SK-N-SH (cell line): ENCODE data around the gene AFF3. TPM values are rescaled to one million over a fixed set of nuclear protein-coding genes. Genes with fewer than 3 reads are reported as not detected.
A peak's percentile ranks its signal among the peaks of the same experiment; 100 is the strongest.

Experiments used
- CTCF ChIA-PET: fragments of 300-600, 350-600 bp; formaldehyde crosslinking; extraction: SDS; loops from one replicate; lab custom pipeline; 2021; lab: Yijun Ruan, JAX
- POLR2A ChIA-PET: fragments of 350-600 bp; sonication (Branson Sonifier 250); formaldehyde crosslinking; extraction: SDS; loops from one replicate; lab custom pipeline; 2020; ENCODE audit warnings: antibody characterized with exemption, inconsistent platforms; lab: Yijun Ruan, JAX
- DNase-seq: peaks from one replicate; pipeline ENCODE4 v3.0.0; 2012
- H2AFZ ChIP-seq: fragments of 200-600 bp; sonication (generic); 2 replicates; pipeline ENCODE4 v1.8.1; 2016; ENCODE audit warnings: antibody characterized with exemption, mild to moderate bottlenecking, low read depth
- H3F3A ChIP-seq: fragments of 200-600 bp; sonication (generic); replicated peaks from 2 replicates; pipeline ENCODE3; 2016; ENCODE audit warnings: antibody characterized with exemption, mild to moderate bottlenecking; ENCODE audit not compliant: insufficient read depth
- H3K27ac ChIP-seq, 2 experiments: fragments of 200-500 bp in 1 of 2; fragments of 200-600 bp in 1 of 2; sonication (Bioruptor generic) in 1 of 2; sonication (generic), shearing (Covaris generic) in 1 of 2; 2 replicates each; pipeline versions ENCODE4 v1.5.1 to v1.6.1; 2014 to 2016; ENCODE audit warnings: low read depth in 2 of 2, inconsistent platforms in 1 of 2, low read length in 1 of 2, mild to moderate bottlenecking in 1 of 2, mixed read lengths in 1 of 2
- H3K27me3 ChIP-seq: fragments of 200-600 bp; sonication (generic), shearing (Covaris generic); 2 replicates; pipeline ENCODE4 v1.6.1; 2016; ENCODE audit warnings: mixed run types; ENCODE audit not compliant: insufficient read depth
- H3K36me3 ChIP-seq, 2 experiments: fragments of 200-500 bp in 1 of 2; fragments of 200-600 bp in 1 of 2; sonication (Bioruptor generic) in 1 of 2; sonication (generic) in 1 of 2; replicated peaks in 1 of 2; 2 replicates each; pipeline versions ENCODE3 to v1.5.1; 2014 to 2016; ENCODE audit warnings: low read length in 1 of 2, mild to moderate bottlenecking in 1 of 2; ENCODE audit not compliant: insufficient read depth in 2 of 2, control insufficient read depth in 1 of 2
- H3K4me1 ChIP-seq, 2 experiments: fragments of 200-500 bp in 1 of 2; fragments of 200-600 bp in 1 of 2; sonication (Bioruptor generic) in 1 of 2; sonication (generic), shearing (Covaris generic) in 1 of 2; 2 replicates each; pipeline versions ENCODE4 v1.5.1 to v1.6.1; 2014 to 2016; ENCODE audit warnings: low read depth in 1 of 2, low read length in 1 of 2, mixed run types in 1 of 2; ENCODE audit not compliant: insufficient read depth in 2 of 2, control insufficient read depth in 1 of 2
- H3K4me2 ChIP-seq: fragments of 200-600 bp; sonication (generic), shearing (Covaris generic); 2 replicates; pipeline ENCODE4 v1.6.1; 2017; ENCODE audit warnings: mixed run types
- H3K4me3 ChIP-seq, 2 experiments: fragments of 200-500 bp in 1 of 2; fragments of 200-600 bp in 1 of 2; sonication (Bioruptor generic) in 1 of 2; sonication (generic), shearing (Covaris generic) in 1 of 2; 2 replicates each; pipeline versions ENCODE4 v1.5.1 to v1.8.1; 2014 to 2016; ENCODE audit warnings: low read depth in 2 of 2, inconsistent platforms in 1 of 2, low read length in 1 of 2, mild to moderate bottlenecking in 1 of 2, mixed read lengths in 1 of 2, moderate library complexity in 1 of 2
- H3K79me2 ChIP-seq: fragments of 200-600 bp; sonication (generic); 2 replicates; pipeline ENCODE4 v1.8.1; 2017; ENCODE audit warnings: mild to moderate bottlenecking; ENCODE audit not compliant: insufficient read depth
- H3K9ac ChIP-seq: fragments of 200-600 bp; sonication (generic); 2 replicates; pipeline ENCODE4 v1.6.1; 2017; ENCODE audit warnings: mixed run types
- H3K9me2 ChIP-seq: fragments of 200-600 bp; sonication (generic); 2 replicates; pipeline ENCODE4 v1.6.1; 2017; ENCODE audit warnings: mixed run types
- H3K9me3 ChIP-seq: fragments of 200-600 bp; sonication (generic); 2 replicates; pipeline ENCODE4 v1.6.1; 2017; ENCODE audit warnings: mixed run types, mild to moderate bottlenecking, moderate library complexity
- H4K20me1 ChIP-seq: fragments of 200-600 bp; sonication (generic); 2 replicates; pipeline ENCODE4 v1.6.1; 2017; ENCODE audit warnings: mild to moderate bottlenecking, mixed run types; ENCODE audit not compliant: insufficient read depth
- CHD2 ChIP-seq: fragments of 150-350 bp; IDR thresholded peaks from 2 replicates; pipeline ENCODE4 v1.6.1; 2018; ENCODE audit warnings: low read length; ENCODE audit not compliant: partially characterized antibody
- FOSL2 ChIP-seq: IDR thresholded peaks from 2 replicates; pipeline ENCODE4 v1.4.0; 2012; ENCODE audit warnings: low read depth, mild to moderate bottlenecking, moderate library complexity, borderline replicate concordance
- MEF2A ChIP-seq: IDR thresholded peaks from 2 replicates; pipeline ENCODE4 v1.4.0; 2012; ENCODE audit warnings: low read depth, borderline replicate concordance
- PBX3 ChIP-seq: IDR thresholded peaks from 2 replicates; pipeline ENCODE4; 2012
- POLR2AphosphoS5 ChIP-seq: IDR thresholded peaks from 2 replicates; pipeline ENCODE4 v1.6.1; 2012; ENCODE audit warnings: low read depth, low read length
- RAD21 ChIP-seq: IDR thresholded peaks from 2 replicates; pipeline ENCODE4 v1.6.1; 2012; ENCODE audit warnings: mild to moderate bottlenecking, low read length
- TEAD4 ChIP-seq: IDR thresholded peaks from 2 replicates; pipeline ENCODE4 v1.4.0; 2012; ENCODE audit warnings: mild to moderate bottlenecking, borderline replicate concordance; ENCODE audit not compliant: insufficient read depth
- YY1 ChIP-seq: IDR thresholded peaks from 2 replicates; pipeline ENCODE4 v1.4.0; 2012; ENCODE audit warnings: low read depth, mild to moderate bottlenecking
- WGBS: methylation state at CpG from one replicate; pipeline ENCODE4 v1.1.6; 2017; ENCODE audit warnings: low lambda C conversion rate; 5-methylcytosine and 5-hydroxymethylcytosine counted together
- polyA plus RNA-seq, 3 experiments: library from polyadenylated mRNA; depleted of rRNA; stranded (reverse); fragments of >200 nt; gene quantifications; 2 replicates each; pipeline ENCODE4 v1.2.3, GENCODE V29; 2012

AFF3 gene
- polyA plus RNA-seq, 1 of the 3 experiments (the other 2 are of a cell fraction), result 0.36 TPM

GRCh38 chr2:99980176-99980575 is 162.2 kb downstream of the AFF3 start:
- Histone ChIP-seq H3K4me1 (peaks cover 2 to 17% of the 10 kb centered on the region in 2 experiments; a peak in 2 of 4 replicates), H2AFZ (no peak overlapping the region), H3K27me3 (no peaks in the 10 kb centered on the region), H3K9me2 (no peaks in the 10 kb centered on the region), H4K20me1 (no peaks in the 10 kb centered on the region), H3K27ac (no peak overlapping the region), H3K79me2 (no peaks in the 10 kb centered on the region), H3K9me3 (no peaks in the 10 kb centered on the region), H3K36me3 (no peaks in the 10 kb centered on the region), H3K9ac (no peak overlapping the region), H3K4me3 (no peak overlapping the region), H3F3A (peaks cover 5% of the 10 kb centered on the region), H3K4me2 (no peak overlapping the region)
- ChIA-PET CTCF (no interaction called here), POLR2A (no interaction called here)
- WGBS, result 57% methylated on average over 2 of the region's 2 CpGs
- DNase-seq, result no peak
- TF ChIP-seq TEAD4 (no peak), MEF2A (no peak), RAD21 (no peak), YY1 (no peak), CHD2 (no peak)

DNA sequence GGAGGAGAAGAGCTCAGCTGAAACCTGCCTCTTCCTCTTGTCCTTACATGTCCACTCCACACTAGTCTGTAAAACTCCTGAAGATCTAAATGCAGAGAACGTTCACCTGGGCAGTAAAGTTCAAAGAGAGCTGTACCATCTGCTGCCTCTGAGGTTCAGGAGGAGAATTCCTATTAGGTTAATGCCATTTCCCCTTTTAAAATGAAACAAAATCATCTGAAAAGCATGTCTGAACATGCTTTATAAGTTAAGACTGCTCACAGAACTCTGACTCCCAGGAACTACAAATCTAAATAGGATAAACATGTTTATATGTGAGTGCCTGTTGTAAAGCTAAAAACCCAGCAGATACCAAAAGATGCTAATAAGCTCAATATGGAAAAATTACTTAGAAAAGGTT is 164.4 kb downstream of the AFF3 start:
- DNase-seq, result no peak
- CTCF ChIA-PET, result interaction anchor here (1.0 to 1.6 kb wide), 3 partner anchors 10 to 285 kb away, joined by 3 to 4 read pairs (median 4); no protein-coding TSS in a partner anchor
- H3K4me2 ChIP-seq, result no peak overlapping the region
- H2AFZ ChIP-seq, result no peak overlapping the region
- peaks cover 10 to 17% of the 10 kb centered on the region in 2 experiments; a peak in 3 of 4 replicates for H3K4me1 ChIP-seq
- H3K9ac ChIP-seq, result no peak overlapping the region
- H3F3A ChIP-seq, result peaks cover 11% of the 10 kb centered on the region
- no peaks in the 10 kb centered on the region for H3K27me3 ChIP-seq
- no peak overlapping the region for H3K4me3 ChIP-seq
- H3K79me2 ChIP-seq, result no peaks in the 10 kb centered on the region
- TF ChIP-seq TEAD4, result no peak
- no peak for TF ChIP-seq CHD2
- TF ChIP-seq POLR2AphosphoS5, result no peak
- no peaks in the 10 kb centered on the region for H3K36me3 ChIP-seq
- no peaks in the 10 kb centered on the region for H3K9me2 ChIP-seq
- POLR2A ChIA-PET, result no interaction called here
- no peak overlapping the region for H3K27ac ChIP-seq
- WGBS, result 45% methylated on average over 1 of the region's 1 CpG
- no peaks in the 10 kb centered on the region for H3K9me3 ChIP-seq
- H4K20me1 ChIP-seq, result no peaks in the 10 kb centered on the region

GRCh38 chr2:99975386-99975785 is 167.0 kb downstream of the AFF3 start:
- Histone ChIP-seq H4K20me1 (no peaks in the 10 kb centered on the region), H3F3A (peaks cover 11% of the 10 kb centered on the region), H3K9ac (no peak overlapping the region), H3K9me2 (no peaks in the 10 kb centered on the region), H3K27me3 (no peaks in the 10 kb centered on the region), H3K4me3 (no peak overlapping the region), H2AFZ (no peak overlapping the region), H3K9me3 (no peaks in the 10 kb centered on the region), H3K27ac (peak overlapping the region; percentile 50 to 78), H3K4me1 (peaks cover 10 to 19% of the 10 kb centered on the region in 2 experiments; a peak in 3 of 4 replicates), H3K36me3 (no peaks in the 10 kb centered on the region), H3K4me2 (no peak overlapping the region), H3K79me2 (no peaks in the 10 kb centered on the region)
- TF ChIP-seq FOSL2 (peak; percentile 37; the same call in 1 of the 2 replicates), PBX3 (no peak)
- ChIA-PET POLR2A (no interaction called here), CTCF (interaction anchor here (0.7 to 1.5 kb wide), 3 partner anchors 36 to 263 kb away, joined by 3 to 4 read pairs (median 3); no protein-coding TSS in a partner anchor)
- DNase-seq, result no peak
